Kidney (tissue), 14 donors: ENCODE results near the gene PDE4D. TPM values are rescaled to one million over a fixed set of nuclear protein-coding genes. Genes with fewer than 3 reads are reported as not detected.
"Not testable (repeated sequence)": the region's sequence is repeated elsewhere in the genome, so short reads cannot be mapped to it uniquely, and the experiment has no call there.

ENCODE experiments used
- DNase-seq, 5 donors: peaks; one replicate each; pipeline ENCODE4 v3.0.0-alpha.2; 2013 to 2020
- FAIRE-seq: peaks from 2 replicates; lab custom pipeline; 2012; peaks lifted over from hg19 to GRCh38; lab: Jason Lieb, UNC
- H3K27ac ChIP-seq, 2 donors: one replicate each; pipeline ENCODE4 v1.7.0; 2013; ENCODE audit warnings: low read depth in 2 of 2, low read length in 2 of 2, inconsistent platforms in 1 of 2
- H3K27me3 ChIP-seq: one replicate; pipeline ENCODE4 v1.7.1; 2013; ENCODE audit warnings: low read length, inconsistent platforms; ENCODE audit not compliant: control insufficient read depth, insufficient read depth
- H3K36me3 ChIP-seq, 3 donors: one replicate each; pipeline versions ENCODE4 v1.7.0 to v1.7.1; 2013; ENCODE audit warnings: low read length in 3 of 3, control low read depth in 1 of 3, inconsistent platforms in 1 of 3; ENCODE audit not compliant: insufficient read depth in 3 of 3, control insufficient read depth in 2 of 3
- H3K4me1 ChIP-seq, 3 donors: one replicate each; pipeline versions ENCODE4 v1.7.0 to v1.7.1; 2013; ENCODE audit warnings: low read length in 3 of 3, inconsistent platforms in 1 of 3, low read depth in 1 of 3; ENCODE audit not compliant: control insufficient read depth in 2 of 3, insufficient read depth in 2 of 3
- H3K4me3 ChIP-seq, 3 donors: one replicate each; pipeline versions ENCODE4 v1.7.0 to v1.8.1; 2013; ENCODE audit warnings: low read length in 3 of 3, control low read depth in 1 of 3, inconsistent platforms in 1 of 3
- H3K9ac ChIP-seq, 3 donors: one replicate each; pipeline versions ENCODE4 v1.7.0 to v1.7.1; 2013; ENCODE audit warnings: low read length in 3 of 3, control low read depth in 1 of 3, inconsistent platforms in 1 of 3
- H3K9me3 ChIP-seq, 3 donors: one replicate each; pipeline versions ENCODE4 v1.7.0 to v1.7.1; 2013; ENCODE audit warnings: low read length in 3 of 3, control low read depth in 1 of 3, inconsistent platforms in 1 of 3; ENCODE audit not compliant: control insufficient read depth in 2 of 3, insufficient read depth in 1 of 3
- intact Hi-C: fragments of 100-400 bp; cut with DNase I; formaldehyde crosslinking; loops from one replicate; pipeline ENCODE4 v1.11.1; 2022
- polyA plus RNA-seq: library from polyadenylated mRNA; stranded (reverse); fragments of 350-450 nt; fragmentation: Illumina TruSeq; extraction: RNeasy Lipid Tissue Mini Kit (QIAGEN cat#74804); gene quantifications from one replicate; pipeline ENCODE4 v1.2.3, GENCODE V29; 2014; ENCODE audit warnings: low read depth, low replicate concordance; ENCODE audit not compliant: insufficient read depth
- total RNA-seq: library from RNA; stranded (reverse); fragmentation: NEBNext Ultra II Directional; extraction: Animal tissue kit (Norgen Biotek cat#: 25700); gene quantifications from one replicate; pipeline ENCODE4 v1.2.1, GENCODE V29; 2021
- TF ChIP-seq, protein P1 (sequence below): IDR thresholded peaks from 3 replicates; pipeline ENCODE4 v1.5.1; 2012; ENCODE audit warnings: mild to moderate bottlenecking, moderate library complexity, borderline replicate concordance; ENCODE audit not compliant: insufficient read depth; ENCODE audit errors: extremely low read depth
- donor health status: control.
- donor health status: control.
- donor health status: control.
- donor health status: control.
- donor health status: control.
- donor health status: DM: yes; HTN: yes; CAD: no.
- donor health status: Normal renal cell carcinoma (clear cell type).

The PDE4D gene
- total and polyA plus RNA-seq, 2 donors from 2014 or later, result 9.2 to 78.9 TPM

DNA sequence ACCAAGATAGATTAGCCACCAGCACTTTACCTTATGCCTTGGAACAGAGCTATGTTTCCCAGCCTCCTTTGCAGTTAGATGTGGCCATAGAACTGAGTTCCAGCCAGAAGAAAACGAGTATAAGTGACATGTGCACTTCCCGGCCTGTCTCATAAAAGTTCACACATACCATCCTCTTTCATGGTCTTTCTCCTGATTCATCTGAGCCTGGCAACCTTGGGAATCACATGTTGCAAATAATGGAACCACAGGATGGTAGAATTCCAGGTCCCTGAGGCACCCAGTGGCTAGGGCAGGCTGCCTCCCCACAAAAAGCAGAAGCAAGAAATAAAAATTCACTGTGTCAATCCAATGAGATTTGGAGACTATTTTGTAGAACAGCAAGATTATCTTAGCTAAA is 128.1 kb downstream of the PDE4D start:
- no peak overlapping the region for H3K9ac ChIP-seq
- TF ChIP-seq, protein P1, sequence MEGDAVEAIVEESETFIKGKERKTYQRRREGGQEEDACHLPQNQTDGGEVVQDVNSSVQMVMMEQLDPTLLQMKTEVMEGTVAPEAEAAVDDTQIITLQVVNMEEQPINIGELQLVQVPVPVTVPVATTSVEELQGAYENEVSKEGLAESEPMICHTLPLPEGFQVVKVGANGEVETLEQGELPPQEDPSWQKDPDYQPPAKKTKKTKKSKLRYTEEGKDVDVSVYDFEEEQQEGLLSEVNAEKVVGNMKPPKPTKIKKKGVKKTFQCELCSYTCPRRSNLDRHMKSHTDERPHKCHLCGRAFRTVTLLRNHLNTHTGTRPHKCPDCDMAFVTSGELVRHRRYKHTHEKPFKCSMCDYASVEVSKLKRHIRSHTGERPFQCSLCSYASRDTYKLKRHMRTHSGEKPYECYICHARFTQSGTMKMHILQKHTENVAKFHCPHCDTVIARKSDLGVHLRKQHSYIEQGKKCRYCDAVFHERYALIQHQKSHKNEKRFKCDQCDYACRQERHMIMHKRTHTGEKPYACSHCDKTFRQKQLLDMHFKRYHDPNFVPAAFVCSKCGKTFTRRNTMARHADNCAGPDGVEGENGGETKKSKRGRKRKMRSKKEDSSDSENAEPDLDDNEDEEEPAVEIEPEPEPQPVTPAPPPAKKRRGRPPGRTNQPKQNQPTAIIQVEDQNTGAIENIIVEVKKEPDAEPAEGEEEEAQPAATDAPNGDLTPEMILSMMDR, result no peak
- peaks cover 0 to 14% (median 0%) of the 10 kb centered on the region in 3 donors for H3K4me1 ChIP-seq
- H3K27ac ChIP-seq, result no peak overlapping the region
- no peaks in the 10 kb centered on the region for H3K27me3 ChIP-seq
- H3K36me3 ChIP-seq, result no peaks in the 10 kb centered on the region
- no peak for DNase-seq
- H3K4me3 ChIP-seq, result no peak overlapping the region
- FAIRE-seq, result no peak
- intact Hi-C loops, result no loop called here
- H3K9me3 ChIP-seq, result no peaks in the 10 kb centered on the region

GRCh38 chr5:59764361-59764760 is 129.2 kb downstream of the PDE4D start:
- Histone ChIP-seq H3K4me1 (peaks cover 0 to 10% (median 4%) of the 10 kb centered on the region in 3 donors), H3K4me3 (no peak overlapping the region), H3K9me3 (no peaks in the 10 kb centered on the region), H3K27me3 (no peaks in the 10 kb centered on the region), H3K9ac (no peak overlapping the region), H3K27ac (no peak overlapping the region), H3K36me3 (no peaks in the 10 kb centered on the region)
- intact Hi-C loops, result no loop called here
- TF ChIP-seq, protein P1, result no peak
- DNase-seq, result no peak
- FAIRE-seq, result no peak

- Histone ChIP-seq H3K9ac (no peak overlapping the region), H3K36me3 (no peaks in the 10 kb centered on the region), H3K27ac (no peak overlapping the region), H3K4me1 (peaks cover 0 to 9% (median 4%) of the 10 kb centered on the region in 3 donors), H3K4me3 (no peak overlapping the region), H3K9me3 (no peaks in the 10 kb centered on the region), H3K27me3 (no peaks in the 10 kb centered on the region)
- TF ChIP-seq, protein P1, result no peak
- no peak for FAIRE-seq
- intact Hi-C loops, result no loop called here
- DNase-seq, result no peak
Observed at GRCh38 chr5:59763541-59763940, 130.0 kb downstream of the PDE4D start.

DNA sequence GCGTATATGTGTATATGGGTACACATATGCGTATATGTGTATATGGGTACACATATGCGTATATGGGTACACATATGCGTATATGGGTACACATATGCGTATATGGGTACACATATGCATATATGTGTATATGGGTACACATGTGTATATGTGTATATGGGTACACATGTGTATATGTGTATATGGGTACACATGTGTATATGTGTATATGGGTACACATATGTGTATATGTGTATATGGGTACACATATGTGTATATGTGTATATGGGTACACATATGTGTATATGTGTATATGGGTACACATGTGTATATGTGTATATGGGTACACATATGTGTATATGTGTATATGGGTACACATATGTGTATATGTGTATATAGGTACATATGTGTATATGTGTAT is 131.3 kb downstream of the PDE4D start:
- H3K36me3 ChIP-seq, intact Hi-C loops, FAIRE-seq, H3K9ac ChIP-seq, H3K4me3 ChIP-seq, H3K27ac ChIP-seq, DNase-seq, H3K27me3 ChIP-seq, H3K9me3 ChIP-seq: not testable (repeated sequence)
- peaks cover 0 to 20% (median 4%) of the 10 kb centered on the region in 3 donors for H3K4me1 ChIP-seq
